NK-92 (cell line): ENCODE results near the gene SELPLG.
"Not testable (repeated sequence)": the region's sequence is repeated elsewhere in the genome, so short reads cannot be mapped to it uniquely, and the experiment has no call there.

Experiments
- DNase-seq: peaks from one replicate; lab custom pipeline; 2025; ENCODE audit not compliant: unreplicated experiment; lab: John Stamatoyannopoulos, UW

Gene SELPLG

DNA sequence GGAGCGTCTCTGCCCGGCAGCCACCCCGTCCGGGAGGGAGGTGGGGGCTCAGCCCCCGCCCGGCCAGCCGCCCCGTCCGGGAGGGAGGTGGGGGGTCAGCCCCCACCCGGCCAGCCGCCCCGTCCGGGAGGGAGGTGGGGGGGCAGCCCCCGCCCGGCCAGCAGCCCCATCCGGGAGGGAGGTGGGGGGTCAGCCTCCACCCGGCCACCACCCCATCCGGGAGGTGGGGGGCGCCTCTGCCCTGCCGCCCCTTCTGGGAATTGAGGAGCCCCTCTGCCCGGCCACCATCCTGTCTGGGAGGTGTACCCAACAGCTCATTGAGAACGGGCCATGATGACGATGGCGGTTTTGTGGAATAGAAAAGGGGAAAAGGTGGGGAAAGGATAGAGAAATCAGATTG is 22.6 kb upstream of the SELPLG start:
- not testable (repeated sequence) for DNase-seq

GRCh38 chr12:108655812-108656175 is 22.1 kb upstream of the SELPLG start:
- not testable (repeated sequence) for DNase-seq

DNA sequence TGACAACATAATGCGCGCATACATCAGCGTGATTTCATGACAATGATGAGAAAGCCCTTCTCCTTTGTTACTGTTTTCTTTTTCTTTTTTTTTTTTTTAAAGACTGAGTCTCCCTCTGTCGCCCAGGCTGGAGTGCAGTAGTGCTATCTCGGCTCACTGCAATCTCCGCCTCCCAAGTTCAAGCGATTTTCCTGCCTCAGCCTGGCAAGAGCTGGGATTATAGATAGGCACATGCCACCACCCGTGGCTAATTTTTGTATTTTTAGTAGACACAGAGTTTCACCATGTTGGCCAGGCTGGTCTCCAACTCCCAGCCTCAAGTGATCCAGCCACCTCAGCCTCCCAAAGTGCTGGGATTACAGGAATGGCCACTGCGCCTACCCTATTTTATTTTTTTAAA is 20.9 kb upstream of the SELPLG start:
- not testable (repeated sequence) for DNase-seq

DNA sequence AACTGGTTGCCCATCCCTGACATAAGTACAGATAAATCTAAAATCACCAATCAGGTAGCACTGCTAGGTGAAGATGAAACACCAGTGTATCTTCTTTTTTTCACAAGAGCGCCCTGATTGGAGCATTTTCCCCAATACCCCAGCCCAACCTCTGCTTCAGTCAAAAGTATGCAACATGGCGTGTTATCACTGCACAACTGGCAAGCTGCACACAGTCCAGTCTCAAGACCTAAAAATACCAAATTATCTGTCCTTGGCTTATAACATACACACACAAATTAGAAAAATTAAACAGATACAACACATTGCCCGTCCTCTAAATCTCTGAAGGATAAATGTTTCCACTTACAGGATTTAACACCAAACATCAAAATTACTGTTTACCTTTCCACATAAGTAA is 20.2 kb upstream of the SELPLG start:
- no peak for DNase-seq

- DNase-seq = no peak
Observed at GRCh38 chr12:108653082-108653516, 19.4 kb upstream of the SELPLG start.

DNA sequence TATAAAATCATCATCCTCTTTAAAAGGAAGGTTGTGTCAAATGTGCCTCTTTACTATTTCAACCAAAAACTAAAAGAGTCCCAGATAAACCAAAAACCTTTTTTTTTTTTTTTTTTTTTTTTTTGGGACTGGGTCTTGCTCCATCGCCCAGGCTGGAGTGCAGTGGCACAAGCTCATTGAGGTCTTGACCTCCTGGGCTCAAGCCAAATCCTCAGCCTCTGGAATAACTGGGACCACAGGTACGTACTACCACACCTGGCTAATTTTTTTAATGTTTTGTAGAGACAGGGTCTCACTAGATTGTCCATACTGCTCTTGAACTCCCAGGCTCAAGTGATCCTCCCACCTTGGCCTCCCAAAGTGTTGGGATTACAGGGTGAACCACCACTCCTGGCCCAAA is 16.4 kb upstream of the SELPLG start:
- DNase-seq = no peak

DNA sequence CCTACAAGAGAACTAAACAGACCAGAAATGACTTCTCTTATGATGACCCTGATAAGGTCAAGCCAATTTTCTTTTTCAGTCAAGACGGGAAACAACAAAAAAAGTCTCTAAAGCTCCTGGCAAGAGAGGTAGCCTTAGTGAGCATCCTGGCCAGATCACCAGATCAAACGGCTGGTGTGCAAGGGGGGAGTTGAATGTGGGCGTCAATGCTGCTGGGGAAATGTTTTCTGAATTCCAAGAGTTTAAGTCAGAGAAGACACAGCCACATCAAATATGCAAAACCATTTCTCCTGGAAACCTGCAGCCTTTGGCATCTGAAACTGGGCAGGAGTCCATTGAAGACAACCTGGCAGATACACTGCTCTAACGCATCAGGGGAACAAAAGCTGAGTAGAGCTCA is 16.0 kb upstream of the SELPLG start:
- no peak for DNase-seq

- DNase-seq = no peak
Observed at GRCh38 chr12:108649126-108649525, 15.4 kb upstream of the SELPLG start.

GRCh38 chr12:108648371-108648770 is 14.7 kb upstream of the SELPLG start:
- no peak for DNase-seq

GRCh38 chr12:108647585-108648287 is 14.0 kb upstream of the SELPLG start:
- no peak for DNase-seq

DNA sequence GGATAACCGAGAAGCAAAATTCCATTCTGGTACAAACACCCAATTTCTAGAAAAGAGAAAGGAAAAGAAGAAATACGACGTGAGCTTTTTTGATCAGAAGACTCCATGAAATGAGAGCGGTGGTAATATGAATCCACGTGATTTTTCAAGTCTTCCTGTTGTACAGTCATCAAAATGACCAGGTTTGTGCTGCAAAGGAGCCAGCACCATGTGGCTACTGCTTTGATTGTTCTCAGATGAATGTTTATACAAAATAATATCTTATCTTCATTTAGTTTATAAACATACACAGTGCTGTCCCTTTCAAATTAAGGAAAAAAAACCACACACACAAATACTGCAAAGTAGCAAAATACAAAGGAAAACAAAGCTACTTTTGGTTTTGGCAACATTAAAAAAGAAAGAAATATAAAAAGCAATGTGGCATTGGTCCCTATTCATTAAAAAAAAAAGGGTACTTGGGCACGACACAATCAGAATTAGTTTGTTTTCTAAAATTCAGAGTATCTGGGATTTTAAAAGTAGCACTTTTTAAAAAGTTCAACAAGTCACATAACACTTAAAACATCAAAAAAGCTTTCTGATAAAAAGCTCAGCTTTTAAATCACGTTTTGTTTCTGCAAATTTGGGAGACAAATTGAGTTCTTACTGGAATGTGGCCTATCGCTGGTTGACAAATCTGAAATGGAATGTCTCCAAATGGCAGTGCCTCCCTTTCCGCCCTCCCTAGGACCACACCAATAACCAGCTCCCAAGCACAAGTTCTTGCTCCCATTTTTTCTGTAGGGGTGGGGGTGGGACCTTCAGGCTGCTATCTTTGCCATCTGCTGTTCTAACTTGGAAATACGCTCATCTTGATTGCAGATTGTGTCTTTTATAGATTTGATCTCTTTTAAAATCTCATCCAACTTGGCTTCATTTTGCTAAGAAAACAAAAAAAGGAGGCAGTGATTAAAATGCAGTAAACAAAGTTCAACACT is 13.2 kb upstream of the SELPLG start:
- DNase-seq = no peak

DNA sequence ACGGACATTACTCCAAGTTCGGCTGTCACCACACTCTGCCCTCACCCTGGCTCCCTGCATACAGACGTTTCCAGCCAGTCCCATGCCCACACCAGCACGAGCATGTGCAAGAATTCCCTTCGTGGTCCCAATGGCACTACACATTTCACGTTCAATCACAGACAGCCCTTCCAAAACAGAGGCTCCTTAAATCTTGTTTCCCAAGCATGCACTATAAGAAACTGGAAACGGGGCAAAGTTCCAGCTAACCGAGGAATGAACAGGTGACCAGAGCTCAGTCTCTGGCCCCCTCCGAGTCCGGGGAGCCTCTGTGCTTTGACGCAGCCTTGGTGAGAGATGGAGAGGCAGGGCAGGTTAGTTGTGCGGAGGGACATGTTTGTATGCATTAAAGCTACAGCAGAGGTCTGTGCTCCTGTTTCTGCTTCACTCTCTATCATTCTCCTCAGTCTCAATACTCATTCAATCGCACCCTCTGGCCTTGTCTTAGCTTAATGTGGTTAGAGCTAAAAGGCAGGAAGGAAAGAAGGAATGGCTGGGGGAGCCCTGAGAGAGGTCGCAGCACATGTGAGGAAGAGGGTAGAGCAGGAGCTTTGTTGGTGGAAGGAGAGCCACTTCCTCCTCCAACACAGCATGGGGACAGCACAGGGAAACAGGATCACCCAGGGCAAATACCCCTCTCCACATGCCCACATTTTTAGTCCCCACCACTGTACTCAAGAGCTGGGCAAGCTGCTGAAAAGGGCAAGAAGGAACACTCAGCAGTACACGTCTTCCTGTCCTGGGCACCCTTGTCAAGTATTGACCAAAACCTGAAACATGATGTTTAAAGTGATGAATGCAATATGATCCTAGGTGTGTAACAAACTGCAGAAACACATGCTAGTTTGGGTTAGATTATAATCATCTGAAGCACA is 12.2 kb upstream of the SELPLG start:
- no peak for DNase-seq

DNA sequence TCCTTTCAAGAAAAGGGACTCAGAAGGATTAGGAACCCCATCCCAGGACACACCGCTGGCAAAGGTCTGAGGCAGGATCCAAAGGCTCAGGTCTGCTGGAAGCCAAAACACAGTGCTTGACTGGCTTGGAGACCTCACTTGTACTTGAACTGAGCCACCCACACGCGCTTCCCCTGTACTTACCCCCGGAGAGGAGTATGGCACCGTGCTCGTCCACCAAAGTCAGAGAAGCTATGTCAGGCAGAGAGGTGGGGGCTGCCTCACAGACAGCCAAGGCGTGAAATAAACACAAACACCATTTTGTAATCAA is 11.1 kb upstream of the SELPLG start:
- no peak for DNase-seq

DNA sequence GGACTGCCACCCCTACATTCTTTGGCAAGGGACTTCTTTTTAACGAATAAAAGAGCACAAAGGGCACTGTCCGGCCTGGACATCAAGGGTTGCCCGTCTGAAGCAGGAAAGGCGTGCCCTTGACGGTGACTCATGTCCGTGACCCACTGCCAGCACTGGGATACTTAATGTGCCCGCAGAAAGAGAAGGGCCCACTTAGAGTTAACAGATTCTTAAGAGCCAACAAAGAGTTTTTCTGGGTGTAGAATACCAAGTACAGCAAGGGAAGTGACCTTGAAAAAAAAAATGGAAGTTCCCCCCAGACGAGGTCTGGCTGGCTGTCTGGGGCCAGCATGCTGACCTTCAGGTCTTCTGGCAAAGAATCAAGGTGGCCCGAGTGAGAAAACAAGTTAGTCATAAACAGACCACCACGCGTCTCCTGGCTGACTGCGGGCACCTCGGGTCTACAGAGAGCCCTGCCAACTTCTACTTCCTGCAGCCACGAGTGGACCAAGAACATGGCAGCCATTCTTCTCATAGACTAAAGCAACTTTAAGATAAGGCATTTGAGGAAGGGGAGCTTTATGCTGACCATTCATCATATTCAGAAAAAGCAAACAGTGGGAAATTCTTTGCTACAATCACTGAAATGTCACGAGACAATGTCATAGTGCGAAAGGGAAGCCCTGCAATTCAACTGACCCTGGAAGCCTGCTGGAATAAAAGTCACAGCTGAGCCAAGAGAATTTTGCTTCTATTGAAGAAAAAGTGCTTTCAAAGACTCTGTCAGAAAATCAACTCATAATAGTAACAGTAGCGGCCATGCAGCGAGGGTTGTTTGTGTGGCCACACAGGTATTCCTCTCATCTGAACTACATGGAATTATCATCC is 10.5 kb upstream of the SELPLG start:
- DNase-seq = no peak

GRCh38 chr12:108642899-108643654 is 9.4 kb upstream of the SELPLG start:
- DNase-seq = no peak

GRCh38 chr12:108642269-108642870 is 8.7 kb upstream of the SELPLG start:
- DNase-seq = no peak

DNA sequence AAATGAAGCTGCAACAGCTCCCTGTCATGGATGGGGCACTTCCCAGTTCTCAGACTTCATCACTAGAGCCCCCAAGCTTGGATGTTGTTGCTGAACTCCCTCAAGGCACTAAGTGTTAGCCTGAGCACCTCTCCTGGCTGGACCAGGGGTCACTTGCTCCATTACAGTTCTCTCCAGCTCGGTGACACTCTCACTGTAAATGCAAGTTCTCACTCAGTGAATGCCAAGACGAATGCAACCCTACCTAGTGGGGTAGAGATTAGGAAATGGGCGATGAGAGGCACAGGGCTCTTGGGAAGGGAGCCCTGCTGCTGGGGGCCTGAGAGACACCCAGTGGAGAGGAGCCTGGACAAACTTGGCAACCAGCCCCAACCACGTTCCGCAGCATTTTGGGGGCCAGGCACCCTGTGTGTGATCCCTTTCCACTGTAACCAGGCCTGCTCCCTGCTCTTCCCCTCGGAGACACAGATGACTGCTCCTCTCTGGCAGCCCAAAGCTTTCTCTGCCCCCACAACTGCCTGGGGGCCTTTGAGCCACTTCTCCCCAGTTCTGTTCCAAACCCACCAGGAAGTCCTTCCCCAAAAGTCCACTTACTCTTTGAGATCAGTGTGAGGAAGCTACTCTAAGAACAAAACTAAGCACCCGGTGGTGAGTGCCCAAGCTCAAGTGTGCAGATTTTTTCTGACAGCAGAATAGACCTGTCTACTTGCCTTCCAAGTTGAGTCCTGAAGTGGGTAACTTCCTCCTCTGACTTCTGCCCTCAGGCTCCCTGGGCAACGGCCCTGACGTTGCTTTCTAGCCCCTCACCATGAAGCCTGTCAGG is 8.0 kb upstream of the SELPLG start:
- DNase-seq = no peak

DNA sequence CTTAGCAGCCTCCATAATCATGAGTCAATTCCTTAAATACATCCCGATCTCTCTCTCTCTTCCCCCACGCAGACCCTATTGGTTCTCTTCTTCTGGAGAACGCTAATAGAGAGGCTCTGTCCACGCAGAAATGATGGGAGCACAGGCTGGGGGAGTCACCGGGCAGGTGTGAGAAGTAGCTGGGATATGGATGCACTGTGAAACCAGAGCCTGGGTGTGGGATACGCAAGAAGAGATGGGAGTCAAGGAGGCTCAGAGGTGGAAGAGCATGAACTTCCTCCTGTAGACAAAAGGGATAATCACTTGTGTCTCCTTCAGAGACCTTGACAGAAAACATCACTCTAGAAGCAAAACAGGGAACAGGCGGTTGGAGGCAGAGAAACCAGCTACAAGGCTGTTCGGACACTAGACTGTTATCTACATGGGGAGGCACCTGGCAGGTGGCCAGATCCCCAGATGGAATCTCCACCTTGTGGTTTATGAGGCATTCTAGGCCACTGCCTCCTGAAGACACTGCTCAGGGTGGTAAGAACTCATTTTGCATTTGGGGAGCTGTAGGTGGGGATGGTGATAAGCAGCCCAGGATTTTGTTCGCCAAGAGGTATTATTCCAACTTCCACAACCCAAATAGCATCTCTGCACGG is 7.2 kb upstream of the SELPLG start:
- DNase-seq = no peak
